Measurements from ENCODE around the gene CDH11.

DNA sequence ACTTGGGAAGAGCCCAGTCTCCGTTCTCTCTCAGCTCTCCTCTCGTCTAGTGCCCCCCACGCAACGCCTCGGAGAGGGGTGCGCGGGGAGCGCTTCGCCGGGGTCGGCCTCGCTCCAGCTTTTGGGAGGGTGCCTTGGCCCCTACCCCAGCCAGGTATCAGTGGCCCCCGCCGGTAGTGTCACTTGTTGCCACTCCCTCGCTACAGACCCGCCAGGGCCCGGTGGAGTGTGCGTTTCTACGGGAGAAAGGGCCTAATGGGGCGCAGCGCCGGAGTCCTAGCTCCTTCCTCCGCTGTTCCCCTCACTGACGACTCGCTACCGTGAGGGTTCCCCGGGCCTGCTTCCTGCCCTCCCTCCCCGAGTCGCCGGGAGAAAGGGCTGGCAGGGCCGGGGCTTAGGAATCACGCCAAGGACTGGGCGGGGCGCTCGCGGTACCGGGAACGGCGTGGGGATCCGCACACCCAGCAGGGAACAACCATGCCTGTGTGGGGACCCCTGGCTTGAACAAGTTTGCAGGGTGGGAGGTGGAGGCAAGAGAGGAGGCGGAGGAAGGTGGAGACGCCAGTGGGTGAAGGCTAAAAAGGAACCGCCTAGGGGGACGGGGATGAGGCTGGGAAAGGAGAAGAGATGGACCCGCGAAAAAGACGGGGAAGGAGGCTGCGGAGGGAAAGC lies 997 bp upstream of the CDH11 start:
- TF ChIP-seq, protein P1, sequence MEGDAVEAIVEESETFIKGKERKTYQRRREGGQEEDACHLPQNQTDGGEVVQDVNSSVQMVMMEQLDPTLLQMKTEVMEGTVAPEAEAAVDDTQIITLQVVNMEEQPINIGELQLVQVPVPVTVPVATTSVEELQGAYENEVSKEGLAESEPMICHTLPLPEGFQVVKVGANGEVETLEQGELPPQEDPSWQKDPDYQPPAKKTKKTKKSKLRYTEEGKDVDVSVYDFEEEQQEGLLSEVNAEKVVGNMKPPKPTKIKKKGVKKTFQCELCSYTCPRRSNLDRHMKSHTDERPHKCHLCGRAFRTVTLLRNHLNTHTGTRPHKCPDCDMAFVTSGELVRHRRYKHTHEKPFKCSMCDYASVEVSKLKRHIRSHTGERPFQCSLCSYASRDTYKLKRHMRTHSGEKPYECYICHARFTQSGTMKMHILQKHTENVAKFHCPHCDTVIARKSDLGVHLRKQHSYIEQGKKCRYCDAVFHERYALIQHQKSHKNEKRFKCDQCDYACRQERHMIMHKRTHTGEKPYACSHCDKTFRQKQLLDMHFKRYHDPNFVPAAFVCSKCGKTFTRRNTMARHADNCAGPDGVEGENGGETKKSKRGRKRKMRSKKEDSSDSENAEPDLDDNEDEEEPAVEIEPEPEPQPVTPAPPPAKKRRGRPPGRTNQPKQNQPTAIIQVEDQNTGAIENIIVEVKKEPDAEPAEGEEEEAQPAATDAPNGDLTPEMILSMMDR (IDR thresholded peaks at IDR 0.05 in 8 of 11, conservative IDR thresholded peaks at IDR 0.05 in 3 of 11), result no peak
- TF ChIP-seq POLR2A (IDR thresholded peaks at IDR 0.05), result peak in 1 of 3 donors; percentile 59
- TF ChIP-seq POLR2AphosphoS5 (IDR thresholded peaks at IDR 0.05), result peak; percentile 82 to 91 (median 86)

All from spleen (tissue), 7 donors.